SH-SY5Y (cell line): ENCODE results near the gene CCDC12.

Experiments used
- GATA2 ChIP-seq: IDR thresholded peaks from 2 replicates; pipeline ENCODE4 v1.6.1; 2011; ENCODE audit warnings: mild to moderate bottlenecking, low read depth, low read length
- GATA3 ChIP-seq: IDR thresholded peaks from 2 replicates; pipeline ENCODE4 v1.6.1; 2011; ENCODE audit warnings: low read depth, mild to moderate bottlenecking, low read length, moderate library complexity

The CCDC12 gene

GRCh38 chr3:47010910-47011309 lies 34.4 kb upstream of the CCDC12 start:
- no peak for TF ChIP-seq GATA3
- no peak for TF ChIP-seq GATA2

- no peak for TF ChIP-seq GATA3
- TF ChIP-seq GATA2, result no peak
Observed at GRCh38 chr3:47010111-47010712, 33.7 kb upstream of the CCDC12 start.

DNA sequence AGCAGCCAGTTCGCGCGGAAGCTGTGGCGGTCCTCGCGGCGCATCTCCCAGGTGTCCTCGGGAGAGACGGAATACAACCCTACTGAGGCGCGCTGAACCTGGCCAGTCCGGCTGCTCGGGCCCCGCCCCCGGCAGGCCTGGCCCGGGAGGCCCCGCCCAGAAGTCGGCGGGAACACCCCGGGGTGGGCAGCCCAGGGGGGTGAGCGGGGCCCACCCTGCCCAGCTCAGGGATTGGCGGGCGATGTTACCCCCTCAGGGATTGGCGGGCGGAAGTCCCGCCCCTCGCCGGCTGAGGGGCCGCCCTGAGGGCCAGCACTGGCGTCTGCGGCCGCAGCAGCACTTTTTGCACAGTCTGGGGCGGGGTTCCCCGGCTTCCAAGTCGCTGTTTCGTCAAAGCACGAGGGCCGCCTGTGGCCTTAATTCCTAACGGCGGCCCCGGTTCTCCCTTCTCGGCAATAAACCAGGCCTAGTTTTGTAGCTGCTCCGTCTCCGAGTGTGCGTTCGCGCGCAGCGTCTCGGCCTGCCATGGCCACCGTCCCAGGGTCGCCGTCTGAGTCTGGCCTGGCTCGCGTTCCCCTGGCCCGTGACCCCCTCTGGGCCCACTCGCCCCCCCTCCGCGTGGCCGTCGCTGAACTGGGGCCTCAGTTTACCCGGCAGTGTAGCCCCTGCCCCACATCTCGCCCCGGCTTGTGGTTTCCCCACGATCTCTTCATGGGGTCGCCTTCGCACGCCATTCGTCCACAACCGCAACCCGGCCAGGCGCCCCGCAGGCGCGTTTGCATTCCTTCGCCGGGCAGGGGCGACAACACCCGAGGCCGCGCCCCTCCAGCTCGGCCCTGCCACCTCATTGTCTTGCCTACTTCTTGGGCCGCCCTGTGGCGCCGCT lies 32.9 kb upstream of the CCDC12 start:
- TF ChIP-seq GATA2 (no peak), GATA3 (no peak)

DNA sequence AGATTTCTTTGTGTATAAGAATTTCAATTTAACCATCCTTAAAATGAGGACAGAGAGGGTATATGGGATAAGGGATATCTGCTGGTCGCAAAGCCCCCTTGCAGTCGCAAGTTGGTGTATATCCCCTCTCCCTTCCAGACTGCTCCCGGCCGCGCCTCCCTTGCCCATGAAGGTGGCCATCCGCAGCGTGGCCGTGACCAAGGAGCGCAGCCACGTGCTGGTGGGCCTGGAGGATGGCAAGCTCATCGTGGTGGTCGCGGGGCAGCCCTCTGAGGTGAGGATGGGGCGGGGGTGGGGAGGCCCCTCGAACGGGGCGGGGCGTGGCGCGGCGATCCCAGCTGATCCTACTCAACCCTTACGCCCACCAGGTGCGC lies 32.3 kb upstream of the CCDC12 start:
- no peak for TF ChIP-seq GATA2
- no peak for TF ChIP-seq GATA3

- no peak for TF ChIP-seq GATA3
Observed at GRCh38 chr3:47008234-47008796, 31.8 kb upstream of the CCDC12 start.

DNA sequence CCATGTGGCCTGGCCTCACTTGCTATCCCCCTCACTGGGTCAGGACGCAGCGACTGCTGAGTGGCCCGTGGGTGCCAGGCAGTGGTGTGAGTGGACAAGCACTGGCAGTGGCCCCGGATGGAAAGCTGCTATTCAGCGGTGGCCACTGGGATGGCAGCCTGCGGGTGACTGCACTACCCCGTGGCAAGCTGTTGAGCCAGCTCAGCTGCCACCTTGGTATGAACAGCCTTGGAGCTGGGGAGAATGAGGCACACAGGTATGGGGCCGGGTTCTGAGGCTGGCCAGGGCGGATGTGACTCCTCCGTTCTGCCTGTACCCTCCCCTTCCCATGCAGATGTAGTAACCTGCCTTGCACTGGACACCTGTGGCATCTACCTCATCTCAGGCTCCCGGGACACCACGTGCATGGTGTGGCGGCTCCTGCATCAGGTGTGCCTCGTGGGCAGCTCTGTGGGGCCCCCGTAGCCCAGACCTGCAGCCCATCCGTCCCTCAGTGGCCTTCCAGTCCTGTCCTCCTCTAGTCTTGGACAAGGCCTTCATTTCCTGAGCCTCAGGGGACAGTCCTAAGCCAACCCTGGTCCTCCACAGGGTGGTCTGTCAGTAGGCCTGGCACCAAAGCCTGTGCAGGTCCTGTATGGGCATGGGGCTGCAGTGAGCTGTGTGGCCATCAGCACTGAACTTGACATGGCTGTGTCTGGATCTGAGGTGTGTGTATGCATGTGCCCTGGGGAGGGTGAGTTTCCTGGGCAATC lies 31.1 kb upstream of the CCDC12 start:
- TF ChIP-seq GATA3, result no peak
- TF ChIP-seq GATA2, result no peak

DNA sequence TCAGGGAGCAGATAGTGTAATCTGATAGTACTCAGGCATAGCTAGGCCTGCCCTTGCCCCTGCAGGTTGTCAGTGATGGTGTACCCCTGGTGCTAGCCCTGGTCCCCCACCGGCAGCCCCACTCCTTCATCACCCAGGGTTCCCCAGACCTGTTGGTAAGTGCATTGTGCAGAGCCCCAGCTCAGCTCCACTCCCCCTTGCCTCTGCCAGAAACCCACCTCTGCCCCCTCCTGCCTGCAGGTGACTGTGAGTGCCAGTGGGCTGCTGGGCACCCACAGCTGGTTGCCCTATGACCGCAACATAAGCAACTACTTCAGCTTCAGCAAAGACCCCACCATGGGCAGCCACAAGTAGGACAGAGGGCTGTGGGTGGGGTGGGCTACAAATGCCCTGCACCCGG lies 30.5 kb upstream of the CCDC12 start:
- TF ChIP-seq GATA2, result no peak
- TF ChIP-seq GATA3, result no peak

DNA sequence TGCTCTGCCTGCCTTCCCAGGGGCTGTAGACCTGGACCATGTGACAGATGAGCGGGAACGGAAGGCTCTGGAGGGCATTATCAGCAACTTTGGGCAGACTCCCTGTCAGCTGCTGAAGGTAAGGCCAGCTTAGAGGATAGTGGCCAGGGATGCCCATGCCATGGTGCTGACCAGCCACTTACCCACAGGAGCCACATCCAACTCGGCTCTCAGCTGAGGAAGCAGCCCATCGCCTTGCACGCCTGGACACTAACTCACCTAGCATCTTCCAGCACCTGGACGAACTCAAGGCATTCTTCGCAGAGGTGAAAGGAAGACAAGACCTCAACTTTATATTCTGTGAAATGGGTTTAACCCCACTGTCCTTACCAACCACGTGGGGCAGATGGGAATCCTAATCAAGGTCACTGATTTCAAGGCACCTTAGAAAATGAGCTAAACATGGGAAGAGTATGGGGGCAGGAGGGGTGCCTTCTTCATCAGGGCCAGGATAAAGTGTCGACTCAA lies 29.7 kb upstream of the CCDC12 start:
- no peak for TF ChIP-seq GATA3
- no peak for TF ChIP-seq GATA2

GRCh38 chr3:47005212-47006144 lies 28.9 kb upstream of the CCDC12 start:
- TF ChIP-seq GATA2, result no peak
- TF ChIP-seq GATA3, result no peak

- TF ChIP-seq GATA2, result no peak
- no peak for TF ChIP-seq GATA3
Observed at GRCh38 chr3:47004369-47005211, 28.0 kb upstream of the CCDC12 start.

GRCh38 chr3:47003461-47004368 lies 27.2 kb upstream of the CCDC12 start:
- no peak for TF ChIP-seq GATA3
- no peak for TF ChIP-seq GATA2

- no peak for TF ChIP-seq GATA3
- TF ChIP-seq GATA2, result no peak
Observed at GRCh38 chr3:47003056-47003410, 26.5 kb upstream of the CCDC12 start.
